WTC11 (cell line): Measurements from ENCODE around the gene CCNJ. TPM values are rescaled to one million over a fixed set of nuclear protein-coding genes. Genes with fewer than 3 reads are reported as not detected.

Experiments
- ATAC-seq: fragments of 200-7000 bp; cut with Tn5 transposase; 2 replicates; pipeline ENCODE4 v1.10.0; 2021; ENCODE audit warnings: mild to moderate bottlenecking, moderate library complexity
- CTCF ChIA-PET: fragments of 300-600 bp; sonication (Branson Sonifier 250); formaldehyde crosslinking; loops from one replicate; lab custom pipeline; 2021; ENCODE audit warnings: antibody characterized with exemption; lab: Charles Lee
- POLR2A ChIA-PET: fragments of 350-600 bp; sonication (Branson Sonifier 250); formaldehyde crosslinking; loops from one replicate; lab custom pipeline; 2021; ENCODE audit warnings: antibody characterized with exemption; lab: Charles Lee
- DNase-seq: peaks from one replicate; pipeline ENCODE4 v3.0.0; 2021; ENCODE audit warnings: low spot score
- H3K27ac Mint-ChIP-seq: 2 replicates; pipeline ENCODE4 v1.8.0; 2021; ENCODE audit warnings: mixed read lengths
- H3K27me3 Mint-ChIP-seq: 2 replicates; pipeline ENCODE4 v1.8.0; 2021; ENCODE audit warnings: low read depth, mild to moderate bottlenecking, moderate library complexity, mixed read lengths
- H3K36me3 Mint-ChIP-seq: 2 replicates; pipeline ENCODE4 v1.8.0; 2021; ENCODE audit warnings: mixed read lengths
- H3K4me1 Mint-ChIP-seq: 2 replicates; pipeline ENCODE4 v1.8.0; 2022; ENCODE audit warnings: mixed read lengths
- H3K4me3 Mint-ChIP-seq: 2 replicates; pipeline ENCODE4 v1.8.0; 2021; ENCODE audit warnings: mild to moderate bottlenecking, moderate library complexity, mixed read lengths
- H3K9me3 Mint-ChIP-seq: 2 replicates; pipeline ENCODE4 v1.8.0; 2021; ENCODE audit warnings: mixed read lengths
- FOXK1 ChIP-seq: sonication (generic); formaldehyde crosslinking; IDR thresholded peaks from 2 replicates; pipeline ENCODE4 v1.8.0; 2022; ENCODE audit warnings: mild to moderate bottlenecking, moderate library complexity, missing genetic modification reagents
- MLX ChIP-seq: sonication (generic); formaldehyde crosslinking; IDR thresholded peaks from 2 replicates; pipeline ENCODE4 v1.8.1; 2023; ENCODE audit warnings: mild to moderate bottlenecking, missing genetic modification reagents, moderate library complexity
- OVOL2 ChIP-seq: fragments of 250-450 bp; sonication (Bioruptor Pico); IDR thresholded peaks from 2 replicates; pipeline ENCODE4 v1.9.0; 2021; ENCODE audit warnings: mild to moderate bottlenecking, borderline replicate concordance
- PREB ChIP-seq: sonication (generic); formaldehyde crosslinking; IDR thresholded peaks from 2 replicates; pipeline ENCODE4 v1.8.1; 2022; ENCODE audit warnings: mild to moderate bottlenecking, missing genetic modification reagents, moderate library complexity, borderline replicate concordance
- PRRX2 ChIP-seq: fragments of 250-450 bp; sonication (Bioruptor Pico); IDR thresholded peaks from 2 replicates; pipeline ENCODE4 v1.8.0; 2021; ENCODE audit warnings: mild to moderate bottlenecking
- TEAD1 ChIP-seq: sonication (generic); formaldehyde crosslinking; IDR thresholded peaks from 2 replicates; pipeline ENCODE4 v1.8.0; 2022; ENCODE audit warnings: mild to moderate bottlenecking, missing genetic modification reagents
- ZNF281 ChIP-seq: sonication (generic); formaldehyde crosslinking; IDR thresholded peaks from 2 replicates; pipeline ENCODE4 v1.8.0; 2023; ENCODE audit warnings: mild to moderate bottlenecking, missing genetic modification reagents
- ZNF317 ChIP-seq: sonication (generic); formaldehyde crosslinking; IDR thresholded peaks from 2 replicates; pipeline ENCODE4 v1.8.1; 2023; ENCODE audit warnings: low read depth, mild to moderate bottlenecking, moderate library complexity, missing genetic modification reagents, borderline replicate concordance
- ZNF532 ChIP-seq: fragments of 250-450 bp; sonication (Bioruptor Pico); IDR thresholded peaks from 2 replicates; pipeline ENCODE4 v1.9.0; 2021; ENCODE audit warnings: mild to moderate bottlenecking, borderline replicate concordance
- total RNA-seq: library from RNA; stranded (reverse); gene quantifications from 3 replicates; pipeline ENCODE4 v1.2.3, GENCODE V29; 2021
- TF ChIP-seq, protein P1 (sequence below): sonication (generic); formaldehyde crosslinking; IDR thresholded peaks from 2 replicates; pipeline ENCODE4 v1.8.0; 2023; ENCODE audit warnings: missing genetic modification reagents, mild to moderate bottlenecking, borderline replicate concordance
- TF ChIP-seq, protein P2 (sequence below): sonication (generic); formaldehyde crosslinking; IDR thresholded peaks from 2 replicates; pipeline ENCODE4 v1.8.1; 2023; ENCODE audit warnings: mild to moderate bottlenecking, missing genetic modification reagents

CCNJ gene
- total RNA-seq, 1 experiment from 2014 or later = 25.7 TPM

GRCh38 chr10:96097865-96098264 lies 54.5 kb downstream of the CCNJ start:
- ATAC-seq = no peak; the same call in 1 of the 2 replicates
- H3K27ac Mint-ChIP-seq = no peak overlapping the region
- CTCF ChIA-PET = interaction anchor here (1.4 kb wide), 1 partner anchor 132 kb away, joined by 5 read pairs; no protein-coding TSS in a partner anchor
- H3K27me3 Mint-ChIP-seq = peaks cover 13% of the 10 kb centered on the region
- no peak for DNase-seq
- H3K36me3 Mint-ChIP-seq = no peaks in the 10 kb centered on the region
- no peak overlapping the region for H3K4me3 Mint-ChIP-seq
- H3K4me1 Mint-ChIP-seq = no peaks in the 10 kb centered on the region
- POLR2A ChIA-PET = no interaction called here
- TF ChIP-seq PRRX2 (CRISPR knock-in tag) = no peak
- no peak for TF ChIP-seq FOXK1
- TF ChIP-seq PREB (CRISPR knock-in tag) = no peak
- TF ChIP-seq OVOL2 (CRISPR knock-in tag) = no peak
- no peak for TF ChIP-seq ZNF281 (CRISPR knock-in tag)
- no peak for TF ChIP-seq MLX (CRISPR knock-in tag)
- TF ChIP-seq, protein P1, sequence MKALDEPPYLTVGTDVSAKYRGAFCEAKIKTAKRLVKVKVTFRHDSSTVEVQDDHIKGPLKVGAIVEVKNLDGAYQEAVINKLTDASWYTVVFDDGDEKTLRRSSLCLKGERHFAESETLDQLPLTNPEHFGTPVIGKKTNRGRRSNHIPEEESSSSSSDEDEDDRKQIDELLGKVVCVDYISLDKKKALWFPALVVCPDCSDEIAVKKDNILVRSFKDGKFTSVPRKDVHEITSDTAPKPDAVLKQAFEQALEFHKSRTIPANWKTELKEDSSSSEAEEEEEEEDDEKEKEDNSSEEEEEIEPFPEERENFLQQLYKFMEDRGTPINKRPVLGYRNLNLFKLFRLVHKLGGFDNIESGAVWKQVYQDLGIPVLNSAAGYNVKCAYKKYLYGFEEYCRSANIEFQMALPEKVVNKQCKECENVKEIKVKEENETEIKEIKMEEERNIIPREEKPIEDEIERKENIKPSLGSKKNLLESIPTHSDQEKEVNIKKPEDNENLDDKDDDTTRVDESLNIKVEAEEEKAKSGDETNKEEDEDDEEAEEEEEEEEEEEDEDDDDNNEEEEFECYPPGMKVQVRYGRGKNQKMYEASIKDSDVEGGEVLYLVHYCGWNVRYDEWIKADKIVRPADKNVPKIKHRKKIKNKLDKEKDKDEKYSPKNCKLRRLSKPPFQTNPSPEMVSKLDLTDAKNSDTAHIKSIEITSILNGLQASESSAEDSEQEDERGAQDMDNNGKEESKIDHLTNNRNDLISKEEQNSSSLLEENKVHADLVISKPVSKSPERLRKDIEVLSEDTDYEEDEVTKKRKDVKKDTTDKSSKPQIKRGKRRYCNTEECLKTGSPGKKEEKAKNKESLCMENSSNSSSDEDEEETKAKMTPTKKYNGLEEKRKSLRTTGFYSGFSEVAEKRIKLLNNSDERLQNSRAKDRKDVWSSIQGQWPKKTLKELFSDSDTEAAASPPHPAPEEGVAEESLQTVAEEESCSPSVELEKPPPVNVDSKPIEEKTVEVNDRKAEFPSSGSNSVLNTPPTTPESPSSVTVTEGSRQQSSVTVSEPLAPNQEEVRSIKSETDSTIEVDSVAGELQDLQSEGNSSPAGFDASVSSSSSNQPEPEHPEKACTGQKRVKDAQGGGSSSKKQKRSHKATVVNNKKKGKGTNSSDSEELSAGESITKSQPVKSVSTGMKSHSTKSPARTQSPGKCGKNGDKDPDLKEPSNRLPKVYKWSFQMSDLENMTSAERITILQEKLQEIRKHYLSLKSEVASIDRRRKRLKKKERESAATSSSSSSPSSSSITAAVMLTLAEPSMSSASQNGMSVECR = no peak
- TF ChIP-seq, protein P2, sequence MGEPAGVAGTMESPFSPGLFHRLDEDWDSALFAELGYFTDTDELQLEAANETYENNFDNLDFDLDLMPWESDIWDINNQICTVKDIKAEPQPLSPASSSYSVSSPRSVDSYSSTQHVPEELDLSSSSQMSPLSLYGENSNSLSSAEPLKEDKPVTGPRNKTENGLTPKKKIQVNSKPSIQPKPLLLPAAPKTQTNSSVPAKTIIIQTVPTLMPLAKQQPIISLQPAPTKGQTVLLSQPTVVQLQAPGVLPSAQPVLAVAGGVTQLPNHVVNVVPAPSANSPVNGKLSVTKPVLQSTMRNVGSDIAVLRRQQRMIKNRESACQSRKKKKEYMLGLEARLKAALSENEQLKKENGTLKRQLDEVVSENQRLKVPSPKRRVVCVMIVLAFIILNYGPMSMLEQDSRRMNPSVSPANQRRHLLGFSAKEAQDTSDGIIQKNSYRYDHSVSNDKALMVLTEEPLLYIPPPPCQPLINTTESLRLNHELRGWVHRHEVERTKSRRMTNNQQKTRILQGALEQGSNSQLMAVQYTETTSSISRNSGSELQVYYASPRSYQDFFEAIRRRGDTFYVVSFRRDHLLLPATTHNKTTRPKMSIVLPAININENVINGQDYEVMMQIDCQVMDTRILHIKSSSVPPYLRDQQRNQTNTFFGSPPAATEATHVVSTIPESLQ = no peak
- TF ChIP-seq ZNF532 = no peak
- TF ChIP-seq TEAD1 = no peak
- no peak for TF ChIP-seq ZNF317 (CRISPR knock-in tag)
- H3K9me3 Mint-ChIP-seq = no peaks in the 10 kb centered on the region
